ENCODE measurements around the gene GPR37.
A peak's percentile ranks its signal among the peaks of the same experiment; 100 is the strongest.

Gene GPR37, protein sequence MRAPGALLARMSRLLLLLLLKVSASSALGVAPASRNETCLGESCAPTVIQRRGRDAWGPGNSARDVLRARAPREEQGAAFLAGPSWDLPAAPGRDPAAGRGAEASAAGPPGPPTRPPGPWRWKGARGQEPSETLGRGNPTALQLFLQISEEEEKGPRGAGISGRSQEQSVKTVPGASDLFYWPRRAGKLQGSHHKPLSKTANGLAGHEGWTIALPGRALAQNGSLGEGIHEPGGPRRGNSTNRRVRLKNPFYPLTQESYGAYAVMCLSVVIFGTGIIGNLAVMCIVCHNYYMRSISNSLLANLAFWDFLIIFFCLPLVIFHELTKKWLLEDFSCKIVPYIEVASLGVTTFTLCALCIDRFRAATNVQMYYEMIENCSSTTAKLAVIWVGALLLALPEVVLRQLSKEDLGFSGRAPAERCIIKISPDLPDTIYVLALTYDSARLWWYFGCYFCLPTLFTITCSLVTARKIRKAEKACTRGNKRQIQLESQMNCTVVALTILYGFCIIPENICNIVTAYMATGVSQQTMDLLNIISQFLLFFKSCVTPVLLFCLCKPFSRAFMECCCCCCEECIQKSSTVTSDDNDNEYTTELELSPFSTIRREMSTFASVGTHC

DNA sequence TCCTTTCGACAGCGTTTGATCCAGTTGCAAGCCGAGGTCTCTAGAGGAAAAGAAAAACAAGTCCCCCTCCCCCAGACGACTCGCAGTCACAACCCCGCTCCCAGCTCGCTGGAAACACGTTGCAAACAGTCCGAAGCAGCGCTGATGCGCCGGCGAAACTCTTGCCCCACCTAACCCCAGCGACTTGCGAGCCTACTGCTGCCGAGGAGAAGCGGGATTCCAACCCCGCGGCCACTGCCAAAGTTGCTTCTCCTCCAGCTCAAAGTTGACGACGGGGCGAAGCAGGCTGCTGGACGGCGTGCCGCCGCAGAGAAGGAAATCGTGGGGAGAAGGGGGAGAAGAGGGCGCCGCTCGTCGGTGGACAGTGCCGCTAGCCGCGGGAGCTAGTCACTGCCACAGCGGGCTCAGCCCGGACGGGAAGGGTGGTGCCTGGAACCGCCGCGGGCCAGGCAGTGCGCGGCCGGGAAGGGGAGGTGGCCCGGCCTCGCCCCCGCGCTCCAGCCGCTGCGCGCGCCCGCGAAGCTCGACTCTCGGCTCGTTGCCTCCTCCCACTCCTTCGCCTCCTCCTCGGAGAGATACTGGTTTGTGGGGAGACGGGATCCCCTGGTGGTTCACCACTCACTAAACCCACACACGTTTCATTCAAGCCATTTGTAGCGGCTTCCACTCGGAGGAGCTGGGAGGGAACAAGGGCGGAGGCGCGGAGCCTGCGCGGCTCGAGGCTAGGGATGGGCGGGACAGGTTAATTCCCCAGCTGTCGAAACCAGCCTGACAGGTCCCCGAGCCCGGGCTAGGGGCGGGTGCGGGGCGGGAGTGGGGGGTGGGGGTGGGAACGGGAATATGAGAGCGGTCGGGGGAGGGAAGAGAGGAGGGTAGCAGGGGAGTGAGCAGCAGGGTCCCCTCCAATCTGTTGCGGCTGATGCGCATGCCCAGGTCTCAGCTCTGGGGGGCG is at the start of gene GPR37:
TSS of gene GPR37 (minus strand) at position 392 of the 952 bp plus-strand sequence. CDS start 816 bp downstream, outside the sequence.
- ATAC-seq (peak; percentile 80), DNase-seq (ENCODE audit: low spot score in 2 of 2) (peak; percentile 7 to 53)
- Mint-ChIP-seq H3K4me3 (peak within 1 kb of the TSS; percentile 70), H3K27ac (no peak within 1 kb of the TSS), H3K9me3 (no peaks in the 10 kb centered on the region), H3K4me1 (peaks cover 17% of the 10 kb centered on the region), H3K36me3 (no peaks in the 10 kb centered on the region)

DNA sequence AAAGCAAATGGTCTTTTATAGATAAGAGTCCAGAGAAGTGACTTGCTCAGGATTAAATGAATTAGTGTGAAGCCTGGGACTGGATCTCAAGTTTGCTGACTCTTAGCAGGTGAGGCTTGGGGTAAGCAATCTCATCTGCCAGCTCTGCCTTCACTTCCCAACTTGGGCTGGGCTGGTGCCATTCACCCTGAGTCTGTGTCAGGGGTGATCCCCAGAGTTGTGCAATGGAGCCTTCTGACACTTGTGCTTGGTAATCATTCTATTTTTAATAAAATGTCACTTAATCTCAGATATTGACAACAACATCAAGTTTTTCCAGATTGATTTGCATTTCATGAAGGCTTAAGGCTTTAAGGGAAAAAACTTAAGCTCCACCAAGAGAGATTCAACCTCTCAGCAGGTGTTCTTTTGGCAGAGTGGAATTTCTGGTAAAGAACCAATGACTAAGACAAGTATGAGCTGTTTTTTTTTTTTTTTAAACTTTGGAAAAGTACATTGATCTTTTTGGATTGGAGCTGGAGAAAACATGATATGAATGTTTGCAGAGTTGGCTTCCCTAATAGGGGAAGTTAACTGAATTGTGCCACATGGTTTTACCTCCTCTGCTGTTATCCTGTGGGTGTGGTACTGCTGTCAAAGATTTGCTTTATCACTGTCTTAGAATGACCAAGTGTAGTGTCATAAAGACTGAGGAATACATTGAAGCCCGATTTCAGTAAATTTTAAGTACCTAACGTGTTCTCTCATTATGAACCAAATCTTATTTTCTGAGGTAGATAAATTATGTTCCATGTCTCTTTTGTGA is 48.6 kb upstream of the GPR37 start:
- no peaks in the 10 kb centered on the region for H3K36me3 Mint-ChIP-seq
- no peaks in the 10 kb centered on the region for H3K4me1 Mint-ChIP-seq
- no peak for DNase-seq (ENCODE audit: low spot score in 2 of 2)
- no peak overlapping the region for H3K27ac Mint-ChIP-seq
- no peak for ATAC-seq
- H3K9me3 Mint-ChIP-seq: no peaks in the 10 kb centered on the region
- no peak overlapping the region for H3K4me3 Mint-ChIP-seq

DNA sequence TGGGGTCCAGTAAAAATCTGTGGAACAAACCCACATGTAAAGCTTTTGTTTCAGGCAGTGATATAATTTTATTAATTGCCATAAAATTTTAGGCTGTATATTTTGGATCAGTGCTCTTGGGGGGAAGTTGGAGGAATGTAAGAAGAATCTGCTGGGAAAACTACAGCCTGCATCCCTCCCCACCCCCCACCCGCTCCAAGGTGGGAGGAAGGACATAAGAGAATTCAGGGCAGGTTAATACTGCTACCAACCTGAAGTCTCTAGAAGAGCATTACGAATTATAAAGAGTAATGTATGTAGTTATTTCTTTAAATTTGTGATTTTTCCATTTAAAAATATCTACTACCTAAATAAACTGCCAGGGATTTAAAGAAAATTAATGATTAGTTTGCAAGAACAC is 47.2 kb upstream of the GPR37 start:
- Mint-ChIP-seq H3K4me3 (no peak overlapping the region), H3K36me3 (no peaks in the 10 kb centered on the region), H3K4me1 (no peaks in the 10 kb centered on the region), H3K27ac (no peak overlapping the region), H3K9me3 (no peaks in the 10 kb centered on the region)
- no peak for ATAC-seq
- DNase-seq (ENCODE audit: low spot score in 2 of 2): no peak

DNA sequence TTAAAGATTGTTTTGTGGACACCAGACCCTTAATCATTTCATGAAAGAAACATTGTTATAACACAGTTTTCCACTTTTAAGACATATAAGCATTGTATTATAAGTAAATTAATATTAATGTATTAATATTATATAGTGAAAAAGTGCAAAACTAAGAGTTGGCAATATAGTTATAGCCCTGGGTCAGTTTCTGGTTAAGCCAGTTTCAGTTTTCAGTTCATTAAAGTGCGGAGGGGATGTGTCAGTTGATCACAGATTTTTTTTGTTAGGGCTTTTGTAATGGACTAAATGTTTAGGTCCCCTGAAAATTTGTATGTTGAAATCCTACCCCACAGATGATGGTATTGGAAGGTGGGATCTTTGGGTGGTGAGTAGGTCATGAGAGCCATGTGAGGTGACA is 45.7 kb upstream of the GPR37 start:
- ATAC-seq (no peak), DNase-seq (ENCODE audit: low spot score in 2 of 2) (no peak)
- no peak overlapping the region for H3K27ac Mint-ChIP-seq
- no peaks in the 10 kb centered on the region for H3K4me1 Mint-ChIP-seq
- H3K4me3 Mint-ChIP-seq: no peak overlapping the region
- H3K36me3 Mint-ChIP-seq: no peaks in the 10 kb centered on the region
- H3K9me3 Mint-ChIP-seq: no peaks in the 10 kb centered on the region

DNA sequence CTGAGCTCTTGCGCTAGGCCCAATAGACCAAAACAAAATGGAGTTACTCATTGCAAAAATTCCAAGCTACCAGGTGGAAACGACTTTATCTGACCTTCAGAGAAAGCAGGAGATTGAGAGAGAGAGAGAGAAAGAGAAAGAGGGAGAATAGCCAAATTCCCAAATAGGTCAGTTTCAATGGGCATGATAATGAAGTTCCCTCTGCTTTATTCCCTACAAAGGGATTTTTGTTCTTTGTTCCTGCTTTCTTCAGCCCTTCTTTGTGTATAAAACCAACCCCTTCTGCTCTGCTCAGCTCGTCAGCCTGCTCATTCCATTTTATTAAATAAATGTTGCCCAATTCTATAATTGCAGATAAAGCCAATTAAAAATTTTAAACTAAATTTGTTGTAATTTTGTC is 45.0 kb upstream of the GPR37 start:
- DNase-seq (ENCODE audit: low spot score in 2 of 2): no peak
- H3K4me1 Mint-ChIP-seq: no peaks in the 10 kb centered on the region

DNA sequence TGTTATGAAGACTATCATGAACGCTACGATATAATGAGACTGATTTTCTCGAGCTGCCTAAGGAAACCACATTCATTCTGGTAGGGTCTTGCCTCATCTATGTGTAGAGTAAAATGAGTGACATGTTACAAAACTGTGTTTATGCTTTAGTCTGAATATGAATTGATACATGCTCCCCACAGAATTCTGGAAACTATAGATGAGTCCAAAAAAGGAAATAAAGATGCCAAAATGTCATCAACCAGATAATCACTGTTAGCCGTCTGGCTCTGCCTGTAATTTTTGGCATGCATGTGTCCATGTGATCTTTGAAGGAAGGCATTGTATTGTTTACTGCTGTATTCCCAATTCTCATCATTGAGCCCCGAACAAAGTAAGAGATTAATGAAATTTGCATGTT is 42.6 kb upstream of the GPR37 start:
- no peak overlapping the region for H3K4me3 Mint-ChIP-seq
- H3K27ac Mint-ChIP-seq: no peak overlapping the region
- no peaks in the 10 kb centered on the region for H3K4me1 Mint-ChIP-seq
- no peak for DNase-seq (ENCODE audit: low spot score in 2 of 2)
- H3K9me3 Mint-ChIP-seq: no peaks in the 10 kb centered on the region
- H3K36me3 Mint-ChIP-seq: no peaks in the 10 kb centered on the region
- no peak for ATAC-seq

More for the DNA sequence above, 45.0 kb upstream of the GPR37 start:
- Mint-ChIP-seq H3K9me3 (no peaks in the 10 kb centered on the region), H3K36me3 (no peaks in the 10 kb centered on the region), H3K4me3 (no peak overlapping the region), H3K27ac (no peak overlapping the region)
- no peak for ATAC-seq

DNA sequence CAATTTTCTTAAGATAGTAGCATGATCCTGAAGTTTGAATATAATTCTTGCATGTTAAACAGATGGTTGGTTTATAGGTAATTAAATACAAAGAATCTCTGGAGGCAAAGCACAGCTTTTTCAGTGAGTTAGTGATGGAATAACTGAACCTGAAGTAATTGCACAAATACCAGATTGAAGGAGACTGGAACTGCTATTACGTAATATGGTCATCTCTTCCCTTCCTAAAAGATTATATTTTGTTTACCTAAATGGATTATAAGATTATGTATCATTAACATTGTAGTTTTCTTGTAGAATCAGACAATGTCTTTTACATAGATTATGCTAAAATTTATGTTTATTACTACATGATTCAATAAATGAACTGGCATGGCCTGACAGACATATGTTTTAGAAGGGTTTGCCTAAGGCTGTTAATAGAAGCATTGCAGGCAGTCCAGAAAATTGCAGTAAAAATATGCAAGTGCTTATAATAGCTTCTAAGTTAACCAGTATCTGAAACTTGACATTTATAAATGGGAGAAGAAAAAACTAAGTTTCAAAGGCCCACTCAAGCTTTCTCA is 35.8 kb upstream of the GPR37 start:
- DNase-seq (ENCODE audit: low spot score in 2 of 2) (no peak), ATAC-seq (no peak)
- no peak overlapping the region for H3K4me3 Mint-ChIP-seq
- H3K9me3 Mint-ChIP-seq: peaks cover 2% of the 10 kb centered on the region
- no peaks in the 10 kb centered on the region for H3K36me3 Mint-ChIP-seq
- H3K27ac Mint-ChIP-seq: no peak overlapping the region
- no peaks in the 10 kb centered on the region for H3K4me1 Mint-ChIP-seq

DNA sequence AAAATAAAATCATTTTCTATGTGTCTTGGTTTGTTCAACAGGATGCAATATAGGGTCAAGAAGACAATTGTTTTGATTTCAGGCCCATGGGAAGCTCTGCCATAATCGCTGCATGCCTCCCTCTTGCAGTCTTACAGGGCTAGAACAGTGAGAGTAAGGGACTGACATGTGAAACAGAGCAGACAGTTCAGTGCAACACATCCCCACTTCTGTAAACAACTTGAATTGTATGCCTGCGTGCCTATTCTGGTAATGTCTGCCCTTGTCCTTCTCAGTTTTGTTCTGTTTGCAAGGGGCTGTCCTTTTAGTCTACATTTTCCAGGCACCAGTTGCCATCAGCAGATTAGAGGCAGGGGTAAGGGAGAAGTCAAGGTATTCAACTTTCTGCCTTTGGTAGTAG is 34.8 kb upstream of the GPR37 start:
- no peak for DNase-seq (ENCODE audit: low spot score in 2 of 2)
- H3K9me3 Mint-ChIP-seq: peaks cover 12% of the 10 kb centered on the region
- H3K4me1 Mint-ChIP-seq: no peaks in the 10 kb centered on the region
- ATAC-seq: no peak
- H3K4me3 Mint-ChIP-seq: no peak overlapping the region
- no peaks in the 10 kb centered on the region for H3K36me3 Mint-ChIP-seq
- H3K27ac Mint-ChIP-seq: no peak overlapping the region

DNA sequence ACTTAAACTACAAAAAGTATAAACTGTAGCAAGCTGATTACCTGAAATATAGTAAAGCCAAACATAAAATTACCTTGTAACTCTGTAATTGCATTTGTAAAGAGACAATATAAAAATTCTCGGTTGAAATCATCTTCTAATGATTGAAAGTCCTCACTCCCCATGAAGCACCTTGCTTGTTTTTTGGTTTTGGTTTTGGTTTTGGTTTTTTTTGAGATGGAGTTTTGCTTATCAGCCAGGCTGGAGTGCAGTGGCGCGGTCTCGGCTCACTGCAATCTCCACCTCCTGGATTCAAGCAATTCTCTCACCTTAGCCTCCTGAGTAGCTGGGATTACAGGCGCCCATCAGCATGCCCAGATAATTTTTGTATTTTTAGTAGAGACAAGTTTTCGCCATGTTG is 33.9 kb upstream of the GPR37 start:
- Mint-ChIP-seq H3K27ac (no peak overlapping the region), H3K36me3 (no peaks in the 10 kb centered on the region), H3K4me1 (no peaks in the 10 kb centered on the region), H3K9me3 (peaks cover 12% of the 10 kb centered on the region), H3K4me3 (no peak overlapping the region)
- no peak for DNase-seq (ENCODE audit: low spot score in 2 of 2)
- no peak for ATAC-seq

DNA sequence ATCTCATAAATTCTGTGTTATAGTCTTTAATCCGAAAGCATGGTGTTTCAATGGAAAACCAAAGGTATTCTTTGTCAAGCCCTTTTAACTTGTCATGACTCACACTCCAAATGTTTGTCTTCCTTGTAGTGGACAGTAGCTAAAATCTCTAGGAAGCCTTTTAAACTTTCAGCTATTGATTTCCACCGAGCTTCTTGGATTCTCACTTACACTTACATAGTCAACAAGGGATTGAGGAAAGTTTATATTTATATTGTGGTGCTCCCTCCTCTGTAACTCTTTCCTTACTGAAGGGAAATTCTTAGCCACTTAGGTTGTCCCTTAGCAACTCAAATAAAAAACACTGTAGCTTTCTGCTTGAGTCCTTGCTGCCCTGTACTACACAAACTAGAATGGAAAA is 31.2 kb upstream of the GPR37 start:
- Mint-ChIP-seq H3K4me1 (no peaks in the 10 kb centered on the region), H3K27ac (no peak overlapping the region), H3K36me3 (no peaks in the 10 kb centered on the region), H3K4me3 (no peak overlapping the region), H3K9me3 (peaks cover 14% of the 10 kb centered on the region)
- DNase-seq (ENCODE audit: low spot score in 2 of 2) (no peak), ATAC-seq (no peak)

DNA sequence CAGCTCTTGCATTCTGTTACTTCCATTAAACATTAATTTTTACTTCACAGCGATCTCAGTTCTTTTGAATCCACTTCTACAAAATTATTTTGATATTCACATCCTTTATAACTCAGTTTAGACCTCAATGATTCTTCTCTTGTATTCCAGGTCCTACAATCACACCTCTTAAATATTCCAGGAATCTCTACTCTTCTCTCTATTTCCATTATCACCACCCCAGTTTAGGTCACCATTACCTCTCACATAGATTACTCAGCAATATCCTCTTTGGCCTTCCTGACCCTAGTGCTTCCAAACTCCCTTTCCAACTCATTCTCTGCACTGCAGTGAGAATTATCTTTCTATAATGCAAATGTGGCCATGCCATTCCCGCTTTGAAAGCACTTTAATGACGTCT is 27.1 kb upstream of the GPR37 start:
- peaks cover 14% of the 10 kb centered on the region for H3K9me3 Mint-ChIP-seq
- H3K4me1 Mint-ChIP-seq: no peaks in the 10 kb centered on the region
- DNase-seq (ENCODE audit: low spot score in 2 of 2): no peak
- H3K36me3 Mint-ChIP-seq: no peaks in the 10 kb centered on the region
- no peak for ATAC-seq
- no peak overlapping the region for H3K4me3 Mint-ChIP-seq
- H3K27ac Mint-ChIP-seq: no peak overlapping the region

DNA sequence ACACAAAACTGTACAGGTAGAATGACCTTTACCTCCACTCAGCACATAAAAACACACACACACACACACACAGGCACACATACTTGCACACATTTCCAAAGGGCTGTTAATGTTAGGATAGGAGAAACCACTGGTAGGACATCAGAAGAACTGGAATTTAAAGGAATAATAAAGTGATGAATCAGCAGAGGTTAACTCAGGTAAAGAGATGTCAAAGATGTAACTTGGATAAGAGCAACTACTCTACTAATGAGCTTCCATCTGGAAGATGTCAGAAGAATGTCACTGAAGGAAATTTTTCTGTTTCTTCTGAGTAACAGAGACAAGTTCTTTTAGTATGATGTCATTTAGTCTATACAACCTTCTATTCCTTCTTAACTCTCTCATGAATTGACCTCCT is 26.4 kb upstream of the GPR37 start:
- no peak overlapping the region for H3K4me3 Mint-ChIP-seq
- peaks cover 11% of the 10 kb centered on the region for H3K9me3 Mint-ChIP-seq
- H3K36me3 Mint-ChIP-seq: no peaks in the 10 kb centered on the region
- no peak overlapping the region for H3K27ac Mint-ChIP-seq
- ATAC-seq (no peak), DNase-seq (ENCODE audit: low spot score in 2 of 2) (no peak)
- no peaks in the 10 kb centered on the region for H3K4me1 Mint-ChIP-seq

DNA sequence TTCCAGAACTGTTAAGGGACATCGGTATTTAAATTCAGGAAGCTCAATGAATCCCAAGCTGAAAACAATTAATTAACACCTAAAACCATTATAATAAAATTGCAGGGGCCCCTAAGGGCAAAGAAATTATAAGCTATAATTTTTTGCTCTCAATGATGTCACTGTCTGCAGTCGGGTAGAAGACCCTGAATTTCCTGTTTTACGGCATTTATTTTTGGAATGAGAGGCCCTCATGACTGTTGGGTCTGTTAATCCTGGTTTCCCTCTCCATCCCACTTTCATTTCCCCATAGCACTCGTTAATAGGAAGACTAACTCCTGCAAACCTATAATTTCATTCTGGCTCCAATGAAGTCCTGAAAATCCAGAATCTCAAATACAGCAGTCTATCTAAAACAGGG is 25.8 kb upstream of the GPR37 start:
- no peak for DNase-seq (ENCODE audit: low spot score in 2 of 2)

DNA sequence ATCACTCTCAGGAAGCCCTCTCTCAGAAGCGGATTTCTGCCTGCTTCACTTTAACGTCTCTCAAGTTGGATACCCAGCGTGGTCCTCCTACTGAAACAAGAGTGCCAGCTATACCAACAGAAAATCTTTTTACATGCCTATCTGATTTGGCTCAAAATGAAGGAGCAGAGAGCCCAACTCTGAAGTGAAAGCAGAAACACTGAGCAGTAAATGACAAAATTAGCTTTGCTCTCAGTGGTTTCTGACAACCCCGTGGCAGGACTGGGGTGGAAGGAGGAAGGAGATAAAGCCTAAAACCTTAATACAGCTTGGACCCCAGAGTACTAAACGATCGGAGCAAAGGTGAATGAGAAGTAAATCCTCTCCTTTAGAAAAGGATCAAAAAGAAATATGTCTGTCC is 25.1 kb upstream of the GPR37 start:
- peaks cover 4% of the 10 kb centered on the region for H3K9me3 Mint-ChIP-seq
- ATAC-seq: no peak

More for the DNA sequence above, 25.8 kb upstream of the GPR37 start:
- Mint-ChIP-seq H3K4me1 (no peaks in the 10 kb centered on the region), H3K36me3 (no peaks in the 10 kb centered on the region), H3K4me3 (no peak overlapping the region), H3K27ac (no peak overlapping the region), H3K9me3 (peaks cover 11% of the 10 kb centered on the region)
- ATAC-seq: no peak

More for the DNA sequence above, 25.1 kb upstream of the GPR37 start:
- Mint-ChIP-seq H3K4me1 (no peaks in the 10 kb centered on the region), H3K4me3 (no peak overlapping the region), H3K36me3 (no peaks in the 10 kb centered on the region), H3K27ac (no peak overlapping the region)
- DNase-seq (ENCODE audit: low spot score in 2 of 2): no peak
